Measurements from ENCODE around the gene CELSR3.

Gene CELSR3
- 14.8 to 42.1 (median 27.8) reads per million in 9 experiments for total RNA-seq

GRCh38 chr3:48662753-48663488 is at the start of gene CELSR3:
Gene CELSR3, minus strand, starts transcription at chr3:48662886. Its CDS starts 252 bp downstream, at chr3:48662634.
- ATAC-seq (replicated peaks) (peak; percentile 55), DNase-seq (peak; percentile 46 to 61 (median 55))
- peaks cover 0 to 22% of the 10 kb centered on the region in 2 donors for H3K27me3 Mint-ChIP-seq
- no peaks in the 10 kb centered on the region for H3K9me3 Mint-ChIP-seq
- peak within 1 kb of the TSS; percentile 80 to 87 for H3K4me3 Mint-ChIP-seq
- peaks cover 24% of the 10 kb centered on the region for H3K36me3 Mint-ChIP-seq (ENCODE audit: insufficient read depth)
- peaks cover 18 to 24% of the 10 kb centered on the region in 2 donors for H3K4me1 Mint-ChIP-seq (ENCODE audit: low read depth in 2 of 2)
- H3K27ac Mint-ChIP-seq, result peak within 1 kb of the TSS; percentile 28 to 88

- Mint-ChIP-seq H3K27me3 (no peaks in the 10 kb centered on the region), H3K27ac (peak overlapping the region in 1 of 2 donors; percentile 79), H3K4me1 (ENCODE audit: low read depth in 2 of 2) (peaks cover 47 to 56% of the 10 kb centered on the region in 2 donors), H3K4me3 (peak overlapping the region in 1 of 2 donors; percentile 40), H3K9me3 (no peaks in the 10 kb centered on the region), H3K36me3 (ENCODE audit: insufficient read depth) (peaks cover 74% of the 10 kb centered on the region)
- ATAC-seq (replicated peaks), result no peak
- no peak for DNase-seq
Observed at GRCh38 chr3:48711727-48712126, 49.0 kb upstream of the CELSR3 start.

- H3K9me3 Mint-ChIP-seq, result no peaks in the 10 kb centered on the region
- peaks cover 35 to 38% of the 10 kb centered on the region in 2 donors for H3K4me1 Mint-ChIP-seq (ENCODE audit: low read depth in 2 of 2)
- DNase-seq, result no peak
- peaks cover 65% of the 10 kb centered on the region for H3K36me3 Mint-ChIP-seq (ENCODE audit: insufficient read depth)
- peak overlapping the region in 1 of 2 donors; percentile 83 for H3K27ac Mint-ChIP-seq
- no peaks in the 10 kb centered on the region for H3K27me3 Mint-ChIP-seq
- no peak for ATAC-seq (replicated peaks)
- H3K4me3 Mint-ChIP-seq, result peak overlapping the region in 1 of 2 donors; percentile 8
Observed at GRCh38 chr3:48709051-48709461, 46.4 kb upstream of the CELSR3 start.

- H3K4me1 Mint-ChIP-seq (ENCODE audit: low read depth in 2 of 2), result peaks cover 36% of the 10 kb centered on the region in 2 donors
Observed at GRCh38 chr3:48708481-48708889, 45.8 kb upstream of the CELSR3 start.

GRCh38 chr3:48707157-48707556 is 44.5 kb upstream of the CELSR3 start:
- Mint-ChIP-seq H3K36me3 (ENCODE audit: insufficient read depth) (peaks cover 63% of the 10 kb centered on the region), H3K27ac (peak overlapping the region in 1 of 2 donors; percentile 44), H3K4me3 (no peak overlapping the region), H3K27me3 (no peaks in the 10 kb centered on the region), H3K9me3 (no peaks in the 10 kb centered on the region), H3K4me1 (ENCODE audit: low read depth in 2 of 2) (peaks cover 38 to 40% of the 10 kb centered on the region in 2 donors)
- no peak for DNase-seq
- ATAC-seq (replicated peaks), result peak; percentile 67

More at GRCh38 chr3:48708481-48708889, 45.8 kb upstream of the CELSR3 start:
- H3K9me3 Mint-ChIP-seq, result no peaks in the 10 kb centered on the region
- no peak for DNase-seq
- H3K27ac Mint-ChIP-seq, result peak overlapping the region in 1 of 2 donors; percentile 83
- no peaks in the 10 kb centered on the region for H3K27me3 Mint-ChIP-seq
- no peak for ATAC-seq (replicated peaks)
- peaks cover 67% of the 10 kb centered on the region for H3K36me3 Mint-ChIP-seq (ENCODE audit: insufficient read depth)
- H3K4me3 Mint-ChIP-seq, result peak overlapping the region in 1 of 2 donors; percentile 17

GRCh38 chr3:48702320-48702920 is 39.7 kb upstream of the CELSR3 start:
- peak overlapping the region in 1 of 2 donors; percentile 54 for H3K4me3 Mint-ChIP-seq
- H3K9me3 Mint-ChIP-seq, result no peaks in the 10 kb centered on the region
- peaks cover 29 to 40% of the 10 kb centered on the region in 2 donors for H3K4me1 Mint-ChIP-seq (ENCODE audit: low read depth in 2 of 2)
- H3K27me3 Mint-ChIP-seq, result no peaks in the 10 kb centered on the region
- DNase-seq, result no peak
- H3K27ac Mint-ChIP-seq, result peak overlapping the region; percentile 4 to 23
- peaks cover 49% of the 10 kb centered on the region for H3K36me3 Mint-ChIP-seq (ENCODE audit: insufficient read depth)
- ATAC-seq (replicated peaks), result no peak

- H3K27me3 Mint-ChIP-seq, result no peaks in the 10 kb centered on the region
- no peaks in the 10 kb centered on the region for H3K9me3 Mint-ChIP-seq
- no peak overlapping the region for H3K27ac Mint-ChIP-seq
- DNase-seq, result no peak
- H3K4me3 Mint-ChIP-seq, result no peak overlapping the region
- H3K36me3 Mint-ChIP-seq (ENCODE audit: insufficient read depth), result peaks cover 44% of the 10 kb centered on the region
- ATAC-seq (replicated peaks), result no peak
- H3K4me1 Mint-ChIP-seq (ENCODE audit: low read depth in 2 of 2), result peaks cover 23 to 32% of the 10 kb centered on the region in 2 donors
Observed at GRCh38 chr3:48700731-48701405, 38.2 kb upstream of the CELSR3 start.

- H3K27ac Mint-ChIP-seq, result peak overlapping the region; percentile 8 to 46
- DNase-seq (no peak), ATAC-seq (replicated peaks) (no peak)
- no peak overlapping the region for H3K4me3 Mint-ChIP-seq
- no peaks in the 10 kb centered on the region for H3K9me3 Mint-ChIP-seq
- peaks cover 49% of the 10 kb centered on the region for H3K36me3 Mint-ChIP-seq (ENCODE audit: insufficient read depth)
- H3K4me1 Mint-ChIP-seq (ENCODE audit: low read depth in 2 of 2), result peaks cover 20 to 38% of the 10 kb centered on the region in 2 donors
- no peaks in the 10 kb centered on the region for H3K27me3 Mint-ChIP-seq
Observed at GRCh38 chr3:48698891-48699290, 36.2 kb upstream of the CELSR3 start.

GRCh38 chr3:48697952-48698351 is 35.3 kb upstream of the CELSR3 start:
- ATAC-seq (replicated peaks) (no peak), DNase-seq (no peak)
- Mint-ChIP-seq H3K9me3 (no peaks in the 10 kb centered on the region), H3K27ac (no peak overlapping the region), H3K27me3 (no peaks in the 10 kb centered on the region), H3K36me3 (ENCODE audit: insufficient read depth) (peaks cover 55% of the 10 kb centered on the region), H3K4me1 (ENCODE audit: low read depth in 2 of 2) (peaks cover 19 to 42% of the 10 kb centered on the region in 2 donors), H3K4me3 (no peak overlapping the region)

- DNase-seq, result no peak
- H3K4me1 Mint-ChIP-seq (ENCODE audit: low read depth in 2 of 2), result peaks cover 12 to 36% of the 10 kb centered on the region in 2 donors
- H3K9me3 Mint-ChIP-seq, result no peaks in the 10 kb centered on the region
- no peak overlapping the region for H3K4me3 Mint-ChIP-seq
- H3K27me3 Mint-ChIP-seq, result no peaks in the 10 kb centered on the region
- H3K27ac Mint-ChIP-seq, result peak overlapping the region; percentile 46 to 54
- ATAC-seq (replicated peaks), result no peak
- H3K36me3 Mint-ChIP-seq (ENCODE audit: insufficient read depth), result peaks cover 56% of the 10 kb centered on the region
Observed at GRCh38 chr3:48696601-48697000, 33.9 kb upstream of the CELSR3 start.

GRCh38 chr3:48696156-48696555 is 33.5 kb upstream of the CELSR3 start:
- peaks cover 12 to 36% of the 10 kb centered on the region in 2 donors for H3K4me1 Mint-ChIP-seq (ENCODE audit: low read depth in 2 of 2)
- H3K36me3 Mint-ChIP-seq (ENCODE audit: insufficient read depth), result peaks cover 56% of the 10 kb centered on the region
- H3K27me3 Mint-ChIP-seq, result no peaks in the 10 kb centered on the region
- H3K9me3 Mint-ChIP-seq, result no peaks in the 10 kb centered on the region
- ATAC-seq (replicated peaks), result no peak
- no peak overlapping the region for H3K4me3 Mint-ChIP-seq
- no peak for DNase-seq
- peak overlapping the region; percentile 46 to 54 for H3K27ac Mint-ChIP-seq

GRCh38 chr3:48695393-48695753 is 32.7 kb upstream of the CELSR3 start:
- Mint-ChIP-seq H3K36me3 (ENCODE audit: insufficient read depth) (peaks cover 61% of the 10 kb centered on the region), H3K27ac (peak overlapping the region in 1 of 2 donors; percentile 68), H3K27me3 (no peaks in the 10 kb centered on the region), H3K4me1 (ENCODE audit: low read depth in 2 of 2) (peaks cover 11 to 33% of the 10 kb centered on the region in 2 donors), H3K4me3 (no peak overlapping the region), H3K9me3 (no peaks in the 10 kb centered on the region)
- no peak for DNase-seq
- ATAC-seq (replicated peaks), result no peak

- DNase-seq (no peak), ATAC-seq (replicated peaks) (no peak)
- Mint-ChIP-seq H3K4me3 (no peak overlapping the region), H3K27ac (peak overlapping the region in 1 of 2 donors; percentile 68), H3K9me3 (no peaks in the 10 kb centered on the region), H3K4me1 (ENCODE audit: low read depth in 2 of 2) (peaks cover 7 to 27% of the 10 kb centered on the region in 2 donors), H3K27me3 (no peaks in the 10 kb centered on the region), H3K36me3 (ENCODE audit: insufficient read depth) (peaks cover 66% of the 10 kb centered on the region)
Observed at GRCh38 chr3:48694610-48695392, 32.1 kb upstream of the CELSR3 start.

Measured in effector memory CD8-positive, alpha-beta T cell (primary cell).